SK-N-SH (cell line): Measurements from ENCODE around the gene SLC17A2.

Experiments
- RAD21 ChIP-seq: IDR thresholded peaks from 2 replicates; pipeline ENCODE4 v1.6.1; 2012; ENCODE audit warnings: mild to moderate bottlenecking, low read length
- TF ChIP-seq, protein P1 (sequence below): fragments of 200-600 bp; sonication (generic); IDR thresholded peaks from 2 replicates; pipeline ENCODE4 v1.6.1; 2017; ENCODE audit warnings: antibody characterized with exemption, mild to moderate bottlenecking, moderate library complexity

DNA sequence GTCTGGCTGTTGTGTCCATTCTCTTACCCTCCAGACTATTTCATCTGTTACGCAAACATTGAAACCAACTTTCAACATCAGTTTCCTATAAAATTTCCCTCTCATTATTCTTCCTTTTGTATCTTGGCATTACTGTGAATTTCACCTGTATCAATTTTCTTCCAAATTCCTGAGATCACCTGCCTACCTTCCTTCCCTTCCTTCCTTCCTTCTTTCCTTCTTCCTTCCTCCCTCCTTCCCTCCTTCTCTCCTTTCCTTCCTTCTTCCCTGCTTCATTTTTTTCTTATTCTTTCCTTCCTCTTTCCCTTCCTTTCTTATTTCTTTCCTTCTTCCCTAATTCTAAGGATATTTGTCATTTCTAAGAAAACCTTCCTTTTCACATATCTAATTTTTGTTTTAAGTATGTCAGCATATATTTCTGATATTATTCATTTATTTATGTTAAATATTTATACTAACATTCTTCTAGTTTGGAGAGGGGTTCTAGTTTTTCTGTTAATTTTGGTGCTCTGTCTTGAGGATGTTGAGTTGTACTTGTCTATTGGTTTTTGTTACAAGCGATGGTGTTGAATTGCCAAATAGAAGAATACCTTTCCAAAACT lies 51.7 kb downstream of the SLC17A2 start:
- TF ChIP-seq, protein P1, sequence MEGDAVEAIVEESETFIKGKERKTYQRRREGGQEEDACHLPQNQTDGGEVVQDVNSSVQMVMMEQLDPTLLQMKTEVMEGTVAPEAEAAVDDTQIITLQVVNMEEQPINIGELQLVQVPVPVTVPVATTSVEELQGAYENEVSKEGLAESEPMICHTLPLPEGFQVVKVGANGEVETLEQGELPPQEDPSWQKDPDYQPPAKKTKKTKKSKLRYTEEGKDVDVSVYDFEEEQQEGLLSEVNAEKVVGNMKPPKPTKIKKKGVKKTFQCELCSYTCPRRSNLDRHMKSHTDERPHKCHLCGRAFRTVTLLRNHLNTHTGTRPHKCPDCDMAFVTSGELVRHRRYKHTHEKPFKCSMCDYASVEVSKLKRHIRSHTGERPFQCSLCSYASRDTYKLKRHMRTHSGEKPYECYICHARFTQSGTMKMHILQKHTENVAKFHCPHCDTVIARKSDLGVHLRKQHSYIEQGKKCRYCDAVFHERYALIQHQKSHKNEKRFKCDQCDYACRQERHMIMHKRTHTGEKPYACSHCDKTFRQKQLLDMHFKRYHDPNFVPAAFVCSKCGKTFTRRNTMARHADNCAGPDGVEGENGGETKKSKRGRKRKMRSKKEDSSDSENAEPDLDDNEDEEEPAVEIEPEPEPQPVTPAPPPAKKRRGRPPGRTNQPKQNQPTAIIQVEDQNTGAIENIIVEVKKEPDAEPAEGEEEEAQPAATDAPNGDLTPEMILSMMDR: no peak
- no peak for TF ChIP-seq RAD21
